Hypothalamus (tissue), 51 donors: Measurements from ENCODE around the gene HOXA13.

Experiments
- DNase-seq, 51 donors: peaks; one replicate each; lab custom pipeline; 2025; lab: John Stamatoyannopoulos, UW

HOXA13 gene

GRCh38 chr7:27172315-27172774 lies 27.5 kb downstream of the HOXA13 start:
- DNase-seq, result no peak

DNA sequence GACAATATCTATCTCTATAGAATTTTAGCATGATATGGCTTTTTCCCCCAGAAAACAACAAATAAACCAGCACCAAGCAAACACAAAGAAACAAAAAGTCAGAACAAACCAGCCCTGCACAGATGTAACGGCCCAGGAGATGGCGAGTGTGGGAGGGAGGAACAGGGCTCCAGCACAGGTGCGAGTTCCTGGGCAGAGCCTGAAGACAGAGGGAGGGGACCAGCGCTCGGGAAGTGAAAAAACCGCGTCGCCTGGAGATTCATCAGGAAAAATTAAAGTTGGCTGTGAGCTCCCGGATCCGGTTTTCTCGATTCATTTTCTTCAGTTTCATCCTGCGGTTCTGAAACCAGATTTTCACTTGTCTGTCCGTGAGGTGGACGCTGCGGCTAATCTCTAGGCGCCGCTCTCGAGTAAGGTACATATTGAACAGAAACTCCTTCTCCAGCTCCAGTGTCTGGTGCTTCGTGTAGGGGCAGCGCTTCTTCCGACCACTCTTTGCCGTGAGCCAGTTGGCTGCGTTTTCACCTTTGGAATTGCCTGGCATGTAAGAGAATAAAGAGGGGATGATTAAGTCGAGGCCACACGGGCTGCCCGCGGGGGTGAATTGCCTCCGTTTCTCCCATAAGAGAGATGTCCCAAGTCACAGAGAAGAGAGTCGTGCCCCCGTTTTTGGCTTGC lies 28.1 kb downstream of the HOXA13 start:
- DNase-seq, result no peak

DNA sequence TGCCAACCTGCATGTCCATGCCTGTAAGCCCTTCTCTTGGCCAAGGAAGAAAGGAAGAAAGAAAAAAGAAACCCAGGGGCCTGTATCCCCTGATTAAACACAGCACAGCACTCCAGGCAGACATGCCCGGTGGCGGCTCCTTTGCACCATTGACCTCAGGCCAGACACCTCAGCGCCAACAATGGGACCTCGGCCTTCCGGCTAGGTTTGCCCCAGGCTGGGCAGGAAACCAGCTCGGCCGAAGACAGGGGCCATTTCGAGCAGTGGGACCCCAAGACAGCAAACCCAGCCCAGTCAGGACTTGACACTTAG lies 28.6 kb downstream of the HOXA13 start:
- DNase-seq, result no peak

DNA sequence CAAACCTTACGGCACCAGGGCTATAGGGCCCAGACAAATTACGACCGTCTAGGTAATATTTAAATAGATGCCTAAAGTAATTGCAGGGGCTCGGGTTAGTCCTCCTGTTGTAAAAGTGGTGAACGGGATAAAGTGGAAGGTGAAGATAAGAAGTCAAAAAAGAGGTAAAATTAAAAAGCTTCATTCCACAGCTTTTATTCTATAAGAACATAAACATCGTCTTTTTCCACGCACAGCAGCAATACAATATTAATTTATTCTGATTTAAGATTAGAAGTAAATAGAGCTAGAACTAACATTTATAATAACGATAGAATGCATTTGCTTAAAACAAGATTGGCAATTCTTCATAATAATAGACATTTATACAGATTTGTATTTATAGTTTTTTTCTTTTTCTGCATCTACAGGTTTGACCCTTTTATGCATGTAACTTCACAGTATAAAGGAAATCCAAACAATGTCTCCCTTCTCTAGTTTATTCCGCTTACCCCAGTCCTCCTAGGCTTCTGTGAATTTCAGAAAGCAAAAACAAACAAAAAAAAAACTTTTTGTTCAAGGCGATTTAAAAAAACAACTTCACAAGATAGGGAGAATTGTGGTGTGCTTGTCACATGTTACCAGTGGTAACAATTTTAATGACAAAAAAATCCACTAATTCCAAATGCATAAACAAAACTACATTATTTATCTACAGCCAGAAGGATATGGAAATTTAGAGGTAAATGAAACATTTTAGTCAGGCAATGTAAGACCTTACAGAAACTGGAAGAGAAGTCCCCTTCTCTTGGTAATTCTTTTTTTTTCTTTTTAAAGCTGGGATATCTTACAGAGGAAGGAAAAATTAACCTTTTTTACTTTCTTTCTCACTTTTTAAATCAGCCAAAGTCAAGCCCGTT lies 29.2 kb downstream of the HOXA13 start:
- no peak for DNase-seq

DNA sequence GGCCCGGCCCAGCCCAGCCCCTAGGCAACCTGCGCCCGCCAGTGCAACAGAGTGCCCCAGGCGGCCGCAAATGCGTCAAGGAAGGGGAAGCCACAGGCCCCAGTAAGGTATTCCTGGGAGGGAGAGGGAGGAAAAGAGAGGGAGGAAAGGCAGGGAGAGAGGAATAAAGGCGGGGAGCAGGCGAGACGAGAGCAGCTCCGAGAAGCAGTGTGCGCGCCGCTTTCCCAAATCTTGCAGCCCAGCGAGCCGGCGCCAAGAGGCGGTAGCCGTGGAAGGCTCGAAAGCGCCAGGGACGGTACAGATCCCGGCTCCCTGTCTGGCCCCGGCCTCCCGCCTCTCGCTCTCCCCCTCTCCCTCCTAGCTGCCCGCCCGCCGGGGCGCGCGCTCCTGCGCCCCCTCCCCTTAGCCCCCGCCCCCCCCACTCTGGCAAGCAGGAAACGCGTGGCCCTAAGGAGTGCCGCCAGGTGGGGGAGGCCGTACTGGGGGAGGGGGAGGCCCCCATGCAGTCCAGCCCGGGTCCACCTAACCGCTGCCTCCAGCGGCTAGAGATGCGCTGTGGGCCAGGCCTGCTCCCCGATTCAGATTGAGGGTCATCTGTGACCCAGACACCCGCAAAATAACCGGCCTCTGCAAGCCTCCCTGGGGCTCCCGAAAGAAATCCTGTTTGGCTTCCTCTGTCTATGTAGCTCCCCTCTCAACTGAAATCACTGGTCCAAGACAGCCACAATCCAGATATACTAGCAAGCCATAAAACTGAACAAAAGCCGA lies 30.0 kb downstream of the HOXA13 start:
- DNase-seq, result no peak

GRCh38 chr7:27168265-27168947 lies 31.5 kb downstream of the HOXA13 start:
- no peak for DNase-seq

DNA sequence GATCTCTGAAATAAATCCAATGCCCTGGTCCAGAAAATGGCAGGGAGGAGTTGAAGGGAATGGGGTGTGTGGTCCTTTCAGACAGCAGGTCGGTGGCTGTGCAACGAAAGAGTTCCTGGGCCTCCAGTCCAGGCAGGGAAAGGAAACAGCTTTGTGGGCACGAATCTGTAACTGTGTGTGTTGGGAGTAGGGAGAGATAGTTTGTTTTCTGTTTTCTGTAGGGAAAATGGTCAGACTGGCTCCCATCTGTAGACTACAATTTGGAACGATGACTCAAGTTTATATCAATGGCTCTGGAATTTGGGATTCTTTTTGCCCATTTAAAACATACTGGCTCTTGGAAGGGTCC lies 32.0 kb downstream of the HOXA13 start:
- DNase-seq, result no peak

DNA sequence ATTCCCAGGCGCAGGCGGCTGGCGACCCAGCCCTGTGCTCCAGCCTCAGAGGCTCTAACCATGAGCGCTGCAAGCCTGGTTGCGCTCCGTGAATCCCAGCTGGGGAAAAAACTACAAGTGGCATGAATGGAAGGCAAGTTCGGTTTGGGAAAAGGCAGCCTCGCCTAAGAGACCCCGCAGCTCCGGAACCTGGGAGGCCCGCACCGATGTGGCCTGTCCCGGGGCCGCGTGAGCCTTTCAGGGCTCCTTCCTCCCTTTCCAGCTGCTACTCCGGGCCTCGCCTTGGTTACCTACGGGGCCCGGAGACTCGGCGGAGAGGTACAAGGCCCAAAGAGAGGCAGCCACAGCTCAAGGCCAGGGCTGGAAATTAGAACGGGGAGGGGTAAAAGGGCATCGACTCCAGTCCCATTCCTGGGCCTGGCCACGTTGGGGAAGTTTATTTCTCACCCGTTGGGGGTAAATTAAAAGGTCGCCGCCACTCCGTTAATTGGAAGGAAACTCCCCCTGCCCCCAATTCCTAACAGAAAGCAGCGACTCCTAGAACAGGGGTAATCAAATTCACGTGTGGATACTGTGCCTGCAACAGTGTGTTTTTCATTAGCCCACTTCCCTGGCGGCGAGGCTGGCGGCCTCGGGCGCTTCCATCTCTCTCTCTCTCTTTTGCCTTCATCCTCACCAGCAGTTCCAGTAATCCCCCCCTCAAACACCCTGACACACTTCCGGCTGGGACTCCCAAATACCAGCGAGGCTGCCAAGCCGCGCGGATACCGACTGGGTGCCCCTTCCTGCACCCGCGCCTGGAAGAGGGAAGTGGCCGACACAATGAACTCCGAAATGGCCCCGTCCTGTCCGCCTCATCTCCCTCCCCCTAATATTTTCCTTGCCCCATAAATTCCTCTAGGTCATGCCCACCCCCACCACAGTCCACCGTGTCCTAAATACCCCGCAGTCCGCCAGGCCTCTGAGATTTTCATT lies 33.1 kb downstream of the HOXA13 start:
- no peak for DNase-seq

- DNase-seq, result no peak
Measured at GRCh38 chr7:27165996-27166530, 33.8 kb downstream of the HOXA13 start.

DNA sequence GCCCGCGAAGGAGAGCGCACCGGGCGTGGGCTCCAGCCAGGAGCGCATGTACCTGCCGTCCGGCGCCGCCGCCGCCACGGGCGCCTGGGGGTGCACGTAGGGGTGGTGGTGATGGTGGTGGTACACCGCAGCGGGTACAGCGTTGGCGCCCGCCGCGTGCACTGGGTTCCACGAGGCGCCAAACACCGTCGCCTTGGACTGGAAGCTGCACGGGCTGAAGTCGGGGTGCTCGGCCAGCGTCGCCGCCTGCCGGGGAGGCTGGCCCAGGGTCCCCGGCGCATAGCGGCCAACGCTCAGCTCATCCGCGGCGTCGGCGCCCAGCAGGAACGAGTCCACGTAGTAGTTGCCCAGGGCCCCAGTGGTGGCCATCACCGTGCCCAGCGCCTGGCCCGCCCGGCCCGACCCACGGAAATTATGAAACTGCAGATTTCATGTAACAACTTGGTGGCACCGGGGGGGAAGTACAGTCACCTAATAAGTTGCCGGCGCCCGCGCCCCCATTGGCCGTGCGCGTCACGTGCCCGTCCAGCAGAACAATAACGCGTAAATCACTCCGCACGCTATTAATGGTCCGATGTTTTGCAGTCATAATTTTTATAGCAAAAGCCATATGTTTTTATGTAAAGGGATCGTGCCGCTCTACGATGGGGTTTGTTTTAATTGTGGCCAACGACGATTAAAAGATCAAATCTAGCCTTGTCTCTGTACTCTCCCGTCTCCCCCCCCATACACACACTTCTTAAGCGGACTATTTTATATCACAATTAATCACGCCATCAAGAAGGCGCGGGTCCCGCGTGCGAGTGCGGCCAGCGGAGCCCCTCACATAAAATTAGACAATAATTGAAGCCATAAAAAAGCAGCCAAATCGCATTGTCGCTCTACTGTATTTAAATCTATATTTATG lies 34.5 kb downstream of the HOXA13 start, which contains the start of gene HOXA9:
Gene HOXA9 (minus strand): TSS at position 449 of the 907 bp plus-strand sequence. CDS start 80 bp downstream, at position 369.
- no peak for DNase-seq

- DNase-seq, result no peak
Measured at GRCh38 chr7:27164367-27165088, 35.4 kb downstream of the HOXA13 start.

DNA sequence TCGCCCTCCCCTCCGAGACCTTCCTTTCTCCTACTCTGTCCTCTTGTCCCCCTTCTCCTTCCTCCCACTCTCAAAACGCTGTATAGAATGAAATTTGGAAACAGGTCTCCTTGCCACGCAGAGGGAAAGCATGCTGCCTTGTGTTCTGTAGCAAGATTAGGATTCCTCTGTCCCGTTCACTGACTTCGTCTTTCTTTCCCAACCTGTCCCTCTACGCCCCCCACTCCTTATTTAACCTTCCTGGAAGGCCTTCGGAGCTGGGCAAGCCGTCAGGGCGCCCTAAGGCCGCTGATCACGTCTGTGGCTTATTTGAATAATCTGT lies 35.9 kb downstream of the HOXA13 start:
- no peak for DNase-seq

GRCh38 chr7:27163288-27164044 lies 36.4 kb downstream of the HOXA13 start:
- no peak for DNase-seq

DNA sequence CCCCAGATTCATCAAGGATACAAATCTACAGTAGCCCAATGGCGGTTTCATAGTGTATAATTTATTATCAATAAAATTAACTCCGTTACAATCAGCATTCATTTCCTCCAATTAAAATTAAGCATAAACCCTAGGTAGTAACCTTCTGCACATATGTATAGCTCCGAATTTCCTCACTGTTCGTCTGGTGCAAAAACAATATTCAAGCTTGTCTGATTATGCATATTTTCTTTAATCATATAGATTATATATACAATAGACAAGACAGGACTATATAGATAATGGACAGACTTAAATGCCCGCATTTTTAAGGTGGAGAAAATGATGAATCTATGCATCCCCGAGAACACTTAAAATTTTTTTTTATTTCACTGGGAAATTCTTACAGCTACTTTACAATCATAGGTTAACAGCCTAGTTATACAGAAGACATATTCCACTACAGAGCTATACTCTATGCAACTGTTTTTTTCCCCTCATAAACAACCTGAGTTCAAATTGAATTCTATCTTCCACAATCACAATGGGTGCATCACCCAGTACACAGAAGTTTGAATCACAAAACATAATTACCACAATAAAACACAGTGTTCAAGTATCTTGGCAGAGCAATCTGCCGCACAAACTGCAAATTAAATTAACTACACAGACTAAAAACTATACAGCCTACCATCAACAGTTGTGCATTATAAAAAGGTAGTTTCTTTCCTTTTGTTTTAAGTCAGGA lies 37.2 kb downstream of the HOXA13 start:
- no peak for DNase-seq

DNA sequence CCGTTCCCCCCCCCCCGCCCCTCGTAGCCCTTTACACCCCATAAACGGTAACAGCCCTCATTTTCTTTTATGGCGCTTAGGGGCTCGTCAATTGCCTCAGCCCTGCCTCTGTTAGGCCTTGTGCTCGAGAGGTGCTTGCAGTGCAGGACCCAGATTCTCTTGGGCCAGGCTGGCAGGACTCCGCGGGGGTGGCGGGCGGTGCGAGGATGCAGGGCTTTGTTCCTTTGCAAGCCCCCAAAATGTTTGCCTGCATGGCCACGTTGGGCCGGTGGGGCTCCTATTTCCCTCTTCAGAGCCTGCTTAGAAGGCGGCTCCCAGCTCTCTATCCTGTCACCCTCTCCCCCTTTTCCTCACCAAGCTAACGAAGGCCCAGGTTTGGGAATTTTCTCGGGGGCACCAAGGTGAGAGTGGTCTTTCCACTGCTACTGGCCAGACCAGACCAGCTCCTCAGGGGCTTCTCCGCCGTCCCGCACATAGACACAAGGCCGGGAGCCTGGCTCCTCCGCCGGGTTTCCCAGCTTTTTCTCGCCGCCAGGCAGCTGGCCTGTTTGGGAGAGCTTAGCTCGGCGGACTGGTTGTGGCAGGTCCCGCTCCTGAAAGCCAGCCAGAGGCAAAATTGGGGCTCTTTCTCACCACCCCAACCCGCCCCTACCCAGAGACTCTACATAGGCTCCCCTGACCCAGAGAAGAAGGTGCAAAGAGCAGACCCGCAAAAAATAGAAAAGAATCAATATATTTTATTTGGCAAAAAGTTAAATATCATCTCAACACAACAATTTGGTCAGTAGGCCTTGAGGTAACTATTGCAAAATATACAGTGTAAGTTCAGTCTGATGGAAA lies 38.0 kb downstream of the HOXA13 start:
- DNase-seq, result no peak
